Left ventricle myocardium superior (tissue), 1 donor: Measurements from ENCODE around the gene MINDY4B. TPM values are rescaled to one million over a fixed set of nuclear protein-coding genes. Genes with fewer than 3 reads are reported as not detected.

ENCODE experiments used
- ATAC-seq: fragments of 200-7000 bp; cut with Tn5 transposase; one replicate; pipeline ENCODE4 v1.9.1; 2020; ENCODE audit warnings: mild to moderate bottlenecking, moderate library complexity
- DNase-seq: peaks from one replicate; pipeline ENCODE4 v3.0.0-alpha.2; 2020
- intact Hi-C: fragments of 100-400 bp; cut with micrococcal nuclease; formaldehyde crosslinking; loops from one replicate; pipeline ENCODE4 v1.11.0; 2022
- total RNA-seq: library from RNA; stranded (reverse); fragmentation: NEBNext Ultra II Directional; extraction: Animal tissue kit (Norgen Biotek cat#: 25700); gene quantifications from one replicate; pipeline ENCODE4 v1.2.1, GENCODE V29; 2021
- donor health status: DM: no; HTN: yes; CAD: no; lungs with severe emphysema.

MINDY4B gene
- total RNA-seq, 1 donor from 2014 or later: not detected

DNA sequence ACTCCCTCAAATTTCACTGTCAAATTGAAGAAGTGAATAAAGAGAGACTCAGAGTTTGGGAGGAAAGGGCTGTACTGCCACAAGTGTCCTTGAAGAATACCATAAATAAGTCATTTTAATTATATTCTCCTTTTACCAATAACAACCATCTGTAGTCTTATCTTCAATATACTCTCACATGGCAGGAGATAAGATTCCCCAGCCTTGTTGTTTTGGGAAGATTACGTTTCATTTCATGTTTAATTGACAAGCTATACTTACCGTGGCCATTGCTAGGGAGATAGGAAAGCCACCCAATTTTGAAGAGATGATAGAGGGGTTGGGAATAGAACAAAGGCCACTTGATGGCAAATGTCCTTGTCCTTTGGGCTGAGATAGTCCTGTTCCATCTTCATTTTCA, 2.3 kb downstream of the MINDY4B start:
- ATAC-seq (no peak), DNase-seq (no peak)
- intact Hi-C loops: no loop called here

GRCh38 chr3:150901793-150902192, 3.4 kb downstream of the MINDY4B start:
- no peak for DNase-seq
- intact Hi-C loops: no loop called here

DNA sequence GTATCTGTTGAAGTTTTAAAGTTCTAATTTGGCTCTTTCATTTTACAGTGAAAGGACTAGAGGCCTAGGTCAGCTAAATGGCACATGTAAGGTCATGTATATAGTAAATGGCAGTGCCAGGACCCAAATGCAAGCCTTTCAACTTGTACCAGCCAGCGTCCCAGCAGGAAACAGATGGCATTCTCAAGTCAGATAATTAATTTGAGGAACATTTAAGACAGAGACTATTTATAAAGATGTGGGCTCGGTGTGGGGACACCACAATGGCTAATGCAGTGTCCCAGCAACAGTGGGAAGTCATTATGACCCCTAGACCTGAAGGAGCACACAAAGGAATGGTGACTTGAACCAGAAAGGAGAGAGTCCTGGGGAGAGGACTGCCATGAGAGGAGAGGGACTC, 6.1 kb downstream of the MINDY4B start:
- intact Hi-C loops: no loop called here
- no peak for DNase-seq
- ATAC-seq: no peak

More at GRCh38 chr3:150901793-150902192, 3.4 kb downstream of the MINDY4B start:
- ATAC-seq: no peak

DNA sequence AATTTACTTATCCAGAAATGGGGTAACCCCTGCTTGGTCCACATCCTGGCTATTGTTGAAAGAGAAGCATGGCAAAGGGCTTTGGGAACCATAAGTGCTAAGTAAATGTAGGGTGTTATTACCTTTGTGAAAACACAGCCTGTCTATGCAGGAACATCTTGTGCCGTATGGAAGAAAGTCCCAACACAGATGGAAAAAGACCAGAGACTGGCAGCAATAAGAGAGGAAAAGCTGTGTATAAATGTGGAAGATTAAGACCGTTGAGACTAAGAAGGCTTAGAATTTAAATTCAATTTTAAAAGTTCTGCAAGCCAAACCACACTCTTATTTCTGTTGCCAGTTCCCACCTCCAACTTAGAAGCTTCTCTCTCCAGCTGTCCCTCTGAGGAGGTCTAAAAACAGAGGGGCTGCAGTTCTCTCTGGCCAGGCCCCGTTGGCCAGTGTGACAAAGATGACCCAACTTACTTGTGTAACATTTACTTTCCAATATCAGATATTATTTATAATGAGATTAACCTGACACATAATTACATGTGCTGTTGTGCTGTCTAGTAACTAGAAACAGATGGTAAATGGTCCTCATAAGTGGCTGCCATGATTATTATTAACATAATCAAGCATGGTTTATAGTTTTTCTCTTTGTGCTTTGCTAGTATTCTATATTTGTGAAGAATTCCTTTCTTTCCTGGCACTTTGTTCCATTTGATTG, 7.0 kb downstream of the MINDY4B start:
- intact Hi-C loops: no loop called here
- DNase-seq: no peak
- no peak for ATAC-seq

DNA sequence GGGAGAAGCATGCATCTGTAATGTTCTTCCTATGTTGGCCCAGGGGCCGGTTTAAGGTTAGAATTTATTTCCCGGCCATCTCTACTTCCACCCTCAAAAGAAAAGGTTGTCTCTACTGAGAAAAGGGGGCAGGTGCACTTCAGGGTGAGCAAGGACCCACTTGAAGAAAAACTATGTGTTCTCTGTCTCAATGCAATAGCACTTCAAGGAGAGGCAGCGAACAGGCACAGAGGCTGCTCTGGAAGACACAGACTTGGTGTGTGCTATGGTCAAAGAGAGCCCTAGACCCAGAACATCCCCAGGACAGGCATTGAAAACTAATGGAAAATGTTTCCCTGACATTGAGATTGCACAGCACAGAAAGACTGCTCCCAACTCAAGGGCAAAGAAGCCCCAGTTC, 7.6 kb downstream of the MINDY4B start:
- DNase-seq (no peak), ATAC-seq (no peak)
- intact Hi-C loops: no loop called here

DNA sequence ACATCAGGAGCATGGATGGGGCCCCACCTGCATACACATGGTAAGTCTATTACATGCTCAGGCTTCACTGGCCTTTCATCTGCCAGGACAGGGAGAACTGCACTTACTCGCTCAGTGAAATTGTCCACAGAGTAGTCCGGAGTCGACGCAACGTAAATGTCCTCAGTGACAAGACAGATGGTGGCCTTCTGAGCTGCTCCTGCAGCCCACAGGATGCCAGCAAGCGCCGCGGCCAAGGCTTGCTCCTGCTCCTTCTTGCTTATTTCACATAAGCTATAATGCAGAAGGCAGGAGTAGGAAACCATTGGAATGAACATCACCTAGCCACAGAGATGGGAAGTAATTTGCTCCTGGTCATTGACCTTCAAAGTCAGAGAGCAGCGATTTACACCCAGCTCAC, 14.4 kb downstream of the MINDY4B start:
- intact Hi-C loops: no loop called here
- DNase-seq (no peak), ATAC-seq (no peak)

GRCh38 chr3:150890295-150890694, 14.9 kb downstream of the MINDY4B start:
- ATAC-seq (no peak), DNase-seq (no peak)
- intact Hi-C loops: no loop called here

DNA sequence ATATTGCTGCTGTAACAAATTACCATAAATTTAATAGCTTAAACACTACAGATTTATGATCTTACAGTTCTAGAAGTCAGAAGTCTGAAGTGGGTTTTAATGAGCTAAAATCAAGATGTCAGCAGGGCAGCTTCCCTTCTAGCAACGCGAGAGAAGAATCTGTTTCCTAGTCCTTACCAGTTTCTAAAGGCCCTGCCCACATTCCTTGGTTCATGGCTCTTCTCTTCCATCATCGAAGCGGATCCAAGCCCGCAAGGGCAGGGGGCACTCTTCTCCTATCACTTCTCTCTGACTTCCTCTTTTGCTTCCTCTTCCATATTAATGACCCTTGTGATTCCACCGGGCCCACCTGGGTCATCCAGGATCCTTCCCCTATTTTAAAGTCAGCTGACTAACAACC, 16.1 kb downstream of the MINDY4B start:
- intact Hi-C loops: no loop called here
- no peak for DNase-seq
- ATAC-seq: no peak

DNA sequence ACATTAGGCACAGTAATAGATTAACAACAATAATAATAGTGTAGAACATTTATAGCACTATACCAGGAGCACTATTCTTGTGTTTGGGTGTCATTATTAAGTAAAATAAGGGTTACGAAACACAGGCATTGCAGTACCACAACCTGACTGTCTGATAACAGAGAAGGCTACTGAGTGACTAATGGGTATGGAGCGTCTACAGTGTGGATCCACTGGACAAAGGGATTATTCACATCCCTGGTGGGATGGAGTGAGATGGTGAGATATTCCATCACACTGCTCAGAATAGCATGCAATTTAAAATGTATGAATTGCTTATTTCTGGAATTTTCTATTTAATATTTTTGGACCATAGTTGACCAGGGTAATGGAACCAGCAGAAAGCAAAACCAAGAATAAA, 18.2 kb downstream of the MINDY4B start:
- ATAC-seq (no peak), DNase-seq (no peak)
- intact Hi-C loops: no loop called here

- ATAC-seq (peak; percentile 96), DNase-seq (no peak)
- intact Hi-C loops: no loop called here
Observed at GRCh38 chr3:150885535-150885934, 19.7 kb downstream of the MINDY4B start.

DNA sequence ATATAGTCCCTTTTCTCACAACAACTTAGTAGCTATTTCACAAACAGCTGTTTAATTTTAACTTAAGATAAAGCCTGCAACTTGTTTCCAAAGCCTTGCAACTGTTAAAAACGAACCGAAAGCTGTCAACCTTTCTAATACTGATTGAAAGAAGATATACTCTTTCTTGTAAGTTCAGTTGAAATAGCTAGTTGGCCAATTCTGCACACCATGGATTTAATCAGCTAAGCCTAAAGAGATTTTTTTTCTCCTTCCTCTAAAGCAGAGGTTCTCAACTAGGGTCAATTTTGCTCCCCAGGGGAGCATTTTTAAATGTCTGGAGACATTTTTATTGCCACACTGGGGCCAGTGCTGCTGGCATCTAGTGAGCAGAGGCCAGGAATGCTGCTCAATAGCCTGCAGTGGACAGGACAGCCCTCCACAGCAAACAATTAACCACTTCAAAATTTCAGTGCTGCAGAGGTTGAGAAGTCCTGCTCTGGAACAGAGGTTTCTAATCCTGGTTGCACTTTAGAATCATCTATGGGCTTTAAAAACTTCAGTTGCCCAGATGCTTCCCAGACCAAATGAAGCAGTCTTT, 26.2 kb downstream of the MINDY4B start:
- DNase-seq (no peak), ATAC-seq (peak; percentile 51)
- intact Hi-C loops: no loop called here

- intact Hi-C loops: no loop called here
- DNase-seq (no peak), ATAC-seq (no peak)
Observed at GRCh38 chr3:150878290-150878689, 26.9 kb downstream of the MINDY4B start.

- ATAC-seq (peak; percentile 22), DNase-seq (no peak)
- intact Hi-C loops: no loop called here
Observed at GRCh38 chr3:150877303-150877702, 27.9 kb downstream of the MINDY4B start.

GRCh38 chr3:150876611-150877265, 28.5 kb downstream of the MINDY4B start:
- intact Hi-C loops: no loop called here
- no peak for DNase-seq
- ATAC-seq: peak; percentile 16

DNA sequence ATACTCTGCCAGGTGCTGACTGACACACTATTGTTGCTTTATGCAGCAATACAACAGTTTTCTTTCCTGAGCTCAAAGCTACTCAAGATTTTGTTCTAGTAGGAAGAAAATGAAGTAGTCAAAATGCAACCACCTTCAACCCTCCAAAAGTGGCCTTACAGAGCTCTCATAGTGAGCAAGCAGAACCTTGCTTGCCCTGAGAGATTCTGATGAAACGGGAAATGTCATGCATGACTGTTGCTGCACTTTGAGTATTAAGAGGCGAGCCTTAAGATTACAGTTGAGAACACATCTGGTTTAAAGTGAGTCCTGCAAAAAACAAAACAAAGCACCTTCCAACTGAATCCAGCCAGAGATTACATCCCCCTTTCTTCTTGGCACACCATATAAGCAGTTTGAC, 29.7 kb downstream of the MINDY4B start:
- intact Hi-C loops: no loop called here
- DNase-seq (no peak), ATAC-seq (peak; percentile 24)

DNA sequence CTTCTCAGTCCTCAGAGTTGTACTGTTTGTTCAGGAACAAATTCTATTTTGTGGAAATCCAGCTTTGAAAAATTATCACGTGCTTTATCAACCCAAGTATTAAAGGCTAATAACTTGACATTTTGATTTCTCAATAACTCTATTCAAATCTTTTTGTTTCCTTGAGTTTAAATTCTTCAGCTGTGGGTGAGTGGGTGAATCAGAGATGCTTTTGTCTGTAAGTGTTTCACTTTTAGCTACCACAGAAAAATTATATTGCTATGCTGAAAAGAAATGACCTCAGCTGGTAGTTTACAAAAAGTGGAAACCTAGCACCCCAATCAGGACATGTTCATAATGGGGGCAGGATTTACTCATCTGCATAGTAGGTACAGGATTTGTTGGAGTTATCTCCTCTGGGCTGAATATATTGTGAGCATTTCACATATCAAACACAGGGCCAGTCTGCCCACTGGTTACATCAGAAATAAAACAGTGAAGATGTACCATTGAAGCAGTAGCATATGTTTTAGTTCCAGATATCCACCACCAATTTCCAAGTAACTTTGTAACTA, 30.5 kb downstream of the MINDY4B start:
- ATAC-seq: no peak
- no peak for DNase-seq
- intact Hi-C loops: no loop called here

GRCh38 chr3:150871192-150871591, 34.0 kb downstream of the MINDY4B start:
- ATAC-seq (no peak), DNase-seq (no peak)
- intact Hi-C loops: no loop called here

DNA sequence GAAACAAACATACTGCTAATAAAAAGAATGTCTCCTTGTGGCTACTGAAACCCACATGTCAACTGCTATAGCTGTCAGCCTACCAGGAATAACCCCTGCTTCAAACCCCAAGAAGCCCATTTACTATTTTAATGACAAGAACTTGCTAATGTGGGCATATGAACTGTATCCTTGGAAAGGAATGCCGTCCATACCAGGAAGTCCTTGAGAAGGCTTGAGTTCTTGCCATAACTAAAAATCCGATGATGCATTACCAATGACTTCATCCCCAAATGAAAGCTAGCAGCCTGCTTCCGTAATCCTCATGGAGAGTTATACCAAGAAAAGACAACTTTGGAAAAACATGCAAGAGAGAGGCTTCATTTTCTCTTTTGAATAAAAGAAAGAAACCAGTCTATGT, 34.8 kb downstream of the MINDY4B start:
- DNase-seq: no peak
- intact Hi-C loops: no loop called here
- peak; percentile 58 for ATAC-seq

DNA sequence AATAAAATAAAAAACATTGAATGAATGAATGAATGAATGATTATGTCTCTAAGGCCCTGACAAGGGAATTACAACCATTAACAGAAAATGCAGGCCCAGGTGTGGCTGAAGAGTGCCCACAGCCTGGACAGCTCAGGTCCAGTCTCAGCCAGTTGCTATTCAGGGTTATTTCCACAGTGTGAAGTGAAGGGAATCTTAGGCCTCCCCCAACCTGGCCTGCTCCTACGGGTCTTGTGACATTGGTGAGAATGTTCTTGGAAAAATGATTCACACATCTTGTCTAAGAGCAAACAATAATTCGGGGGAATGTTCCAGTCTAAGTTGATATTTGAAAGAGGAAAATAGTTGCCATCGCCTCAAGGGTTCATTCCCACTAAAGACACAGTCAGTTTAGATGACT, 37.0 kb downstream of the MINDY4B start:
- peak; percentile 64 for ATAC-seq
- intact Hi-C loops: no loop called here

GRCh38 chr3:150867434-150867833, 37.8 kb downstream of the MINDY4B start:
- intact Hi-C loops: no loop called here
- DNase-seq (no peak), ATAC-seq (no peak)

More for the DNA sequence above, 37.0 kb downstream of the MINDY4B start:
- no peak for DNase-seq
